Right lobe of liver (tissue), 6 donors: ENCODE results near the gene TLE3. TPM values are rescaled to one million over a fixed set of nuclear protein-coding genes. Genes with fewer than 3 reads are reported as not detected.

ENCODE experiments used
- ATAC-seq, 4 donors: fragments of 200-7000 bp; cut with Tn5 transposase; one replicate each; pipeline ENCODE4 v1.9.1; 2020; ENCODE audit warnings: mild to moderate bottlenecking in 4 of 4, moderate library complexity in 4 of 4
- DNase-seq, 3 donors: peaks; one replicate each; pipeline ENCODE4 v3.0.0-alpha.2; 2020
- H3K27ac ChIP-seq, 3 donors: fragments of 200-600 bp; one replicate each; pipeline ENCODE4 v1.8.0; 2022
- H3K27me3 ChIP-seq, 2 donors: fragments of 200-600 bp; one replicate each; pipeline ENCODE4 v1.8.0; 2022
- H3K36me3 ChIP-seq, 4 donors: fragments of 200-600 bp; sonication (generic) in 1 of 4; one replicate each; pipeline versions ENCODE4 v1.5.1 to v1.8.0; 2017 to 2022; ENCODE audit warnings: control low read depth in 1 of 4
- H3K4me1 ChIP-seq, 4 donors: fragments of 200-600 bp; sonication (generic) in 1 of 4; one replicate each; pipeline versions ENCODE4 v1.5.1 to v1.8.0; 2017 to 2022; ENCODE audit warnings: control low read depth in 1 of 4
- H3K4me3 ChIP-seq, 3 donors: fragments of 200-600 bp; one replicate each; pipeline ENCODE4 v1.8.0; 2022
- H3K9me3 ChIP-seq, 4 donors: fragments of 200-600 bp; sonication (generic) in 1 of 4; one replicate each; pipeline versions ENCODE4 v1.5.1 to v1.8.0; 2017 to 2022; ENCODE audit warnings: control low read depth in 1 of 4
- POLR2A ChIP-seq: fragments of 450-650 bp; IDR thresholded peaks from one replicate; pipeline ENCODE4 v1.6.1; 2017; ENCODE audit warnings: antibody characterized with exemption, mild to moderate bottlenecking
- WGBS: methylation state at CpG from one replicate; pipeline ENCODE4 v1.1.6; 2018; ENCODE audit warnings: low coverage, low lambda C conversion rate; ENCODE audit not compliant: insufficient coverage; ENCODE audit errors: missing lambda C conversion rate; 5-methylcytosine and 5-hydroxymethylcytosine counted together
- intact Hi-C, 2 donors: fragments of 100-400 bp; cut with DNase I; formaldehyde crosslinking; loops; one replicate each; pipeline versions ENCODE4 v1.11.2 to v1.14.1; 2022
- total RNA-seq, 6 experiments: library from RNA; depleted of rRNA in 2 of 6; stranded (reverse); fragments of >200 nt in 2 of 6; fragmentation: NEBNext Ultra II Directional in 3 of 6; extraction: Animal tissue kit (Norgen Biotek cat#: 25700) in 3 of 6; gene quantifications; one replicate each; pipeline versions ENCODE4 v1.1.0 to v1.2.4, GENCODE V29; 2016 to 2023
- TF ChIP-seq, protein P1 (sequence below), 4 donors: fragments of 200-600 bp in 3 of 4; fragments of 450-650 bp in 1 of 4; IDR thresholded peaks; one replicate each; pipeline versions ENCODE4 v1.5.1 to v1.8.0; 2016 to 2022; ENCODE audit warnings: antibody characterized with exemption in 4 of 4, mild to moderate bottlenecking in 2 of 4
- donor health status: DM: no; HTN: yes; CAD: no.
- donor health status: DM: no; HTN: no; CAD: no.
- donor health status: DM: no; HTN: no; CAD: no.
- donor health status: DM: no; HTN: yes; CAD: no.
- donor health status: DM: no; HTN: yes; CAD: no.

TLE3 gene
- total RNA-seq, 6 experiments from 2014 or later = 8.9 to 38.2 (median 21.2) TPM

DNA sequence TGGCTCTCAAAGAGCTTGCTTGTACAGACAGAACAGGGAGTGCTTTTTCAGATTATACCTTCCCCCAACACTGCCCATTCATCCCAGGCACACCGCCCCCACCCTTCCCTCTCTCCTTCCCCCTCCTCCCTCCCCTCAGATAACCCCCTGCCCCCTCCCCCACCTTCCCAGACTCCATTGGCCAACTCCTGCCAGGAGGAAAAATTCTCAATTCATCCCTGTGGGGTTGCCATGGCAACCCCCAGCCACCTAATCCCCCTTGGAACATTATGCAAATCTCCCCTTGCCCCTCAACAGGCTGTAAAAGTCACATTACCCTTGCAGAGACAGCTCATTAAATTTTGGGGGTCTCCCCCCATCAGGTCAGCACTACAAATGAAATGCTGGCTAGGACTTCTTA is 14.3 kb downstream of the TLE3 start:
- WGBS = 100% methylated on average over 1 of the region's 1 CpG
- TF ChIP-seq, protein P1, sequence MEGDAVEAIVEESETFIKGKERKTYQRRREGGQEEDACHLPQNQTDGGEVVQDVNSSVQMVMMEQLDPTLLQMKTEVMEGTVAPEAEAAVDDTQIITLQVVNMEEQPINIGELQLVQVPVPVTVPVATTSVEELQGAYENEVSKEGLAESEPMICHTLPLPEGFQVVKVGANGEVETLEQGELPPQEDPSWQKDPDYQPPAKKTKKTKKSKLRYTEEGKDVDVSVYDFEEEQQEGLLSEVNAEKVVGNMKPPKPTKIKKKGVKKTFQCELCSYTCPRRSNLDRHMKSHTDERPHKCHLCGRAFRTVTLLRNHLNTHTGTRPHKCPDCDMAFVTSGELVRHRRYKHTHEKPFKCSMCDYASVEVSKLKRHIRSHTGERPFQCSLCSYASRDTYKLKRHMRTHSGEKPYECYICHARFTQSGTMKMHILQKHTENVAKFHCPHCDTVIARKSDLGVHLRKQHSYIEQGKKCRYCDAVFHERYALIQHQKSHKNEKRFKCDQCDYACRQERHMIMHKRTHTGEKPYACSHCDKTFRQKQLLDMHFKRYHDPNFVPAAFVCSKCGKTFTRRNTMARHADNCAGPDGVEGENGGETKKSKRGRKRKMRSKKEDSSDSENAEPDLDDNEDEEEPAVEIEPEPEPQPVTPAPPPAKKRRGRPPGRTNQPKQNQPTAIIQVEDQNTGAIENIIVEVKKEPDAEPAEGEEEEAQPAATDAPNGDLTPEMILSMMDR (IDR thresholded peaks at IDR 0.05) = no peak
- TF ChIP-seq POLR2A = no peak

DNA sequence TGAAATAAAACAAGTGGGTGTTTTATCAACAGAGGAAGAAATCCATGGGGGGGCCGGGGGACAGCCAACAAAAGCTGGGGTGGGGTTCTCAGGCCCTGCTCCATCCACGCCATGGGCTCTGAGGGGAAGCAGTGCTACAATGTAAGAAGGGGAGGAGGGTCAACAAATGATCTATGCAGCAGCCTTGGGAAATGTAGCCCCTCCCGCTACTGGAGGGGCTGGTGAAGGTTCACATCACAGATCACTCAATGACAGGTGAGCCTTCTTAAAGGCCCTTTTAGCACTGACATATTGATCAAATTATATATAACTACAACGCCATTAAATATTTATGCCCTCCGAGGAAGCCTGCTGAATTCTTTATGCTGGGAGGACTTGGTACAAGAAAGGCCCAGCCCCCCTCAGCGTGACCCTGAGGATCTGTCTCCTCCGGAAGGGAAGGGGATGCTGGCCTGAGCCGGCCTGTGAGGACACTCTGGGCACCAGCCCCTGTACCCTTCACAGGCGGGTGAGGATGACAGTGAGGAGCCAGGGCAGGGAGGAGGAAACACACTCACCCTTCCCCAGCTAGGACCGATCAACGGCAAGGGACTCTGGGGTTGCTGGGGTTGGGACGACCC is 15.3 kb downstream of the TLE3 start:
- WGBS = 81% methylated on average over 7 of the region's 12 CpGs

More for the DNA sequence above, 14.3 kb downstream of the TLE3 start:
- no peak for ATAC-seq
- Histone ChIP-seq H3K4me3 (no peak overlapping the region), H3K4me1 (peaks cover 0 to 22% (median 9%) of the 10 kb centered on the region in 4 donors), H3K27me3 (no peaks in the 10 kb centered on the region), H3K36me3 (peaks cover 0 to 49% (median 4%) of the 10 kb centered on the region in 4 donors), H3K9me3 (no peaks in the 10 kb centered on the region), H3K27ac (no peak overlapping the region)
- intact Hi-C loops = no loop called here
- no peak for DNase-seq

DNA sequence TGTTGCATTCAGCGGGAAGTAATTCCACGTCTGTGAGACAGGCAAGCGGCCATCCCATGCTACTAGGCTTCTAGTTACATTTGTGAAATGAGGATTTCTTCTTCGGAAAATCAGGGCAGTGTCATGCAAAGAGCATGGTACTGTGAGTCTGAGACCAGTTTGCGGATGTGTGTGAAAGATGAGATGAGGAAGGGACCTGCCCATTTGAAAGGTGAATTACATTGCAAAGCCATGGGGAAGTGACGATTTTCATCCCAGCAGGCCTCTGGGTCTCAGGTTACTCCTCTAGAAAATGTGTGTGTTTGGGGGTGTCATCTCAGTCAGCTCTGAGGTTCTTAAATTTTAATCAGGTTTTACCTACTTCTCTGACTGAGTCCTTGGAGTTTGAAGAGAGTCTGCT is 16.1 kb downstream of the TLE3 start:
- ATAC-seq (no peak), DNase-seq (no peak)
- no peak overlapping the region for H3K27ac ChIP-seq
- H3K9me3 ChIP-seq = no peaks in the 10 kb centered on the region
- intact Hi-C loops = no loop called here
- peaks cover 0 to 45% (median 4%) of the 10 kb centered on the region in 4 donors for H3K36me3 ChIP-seq
- no peak for TF ChIP-seq POLR2A
- TF ChIP-seq, protein P1 (IDR thresholded peaks at IDR 0.05) = no peak
- no peak overlapping the region for H3K4me3 ChIP-seq
- H3K27me3 ChIP-seq = no peaks in the 10 kb centered on the region
- peaks cover 0 to 30% (median 12%) of the 10 kb centered on the region in 4 donors for H3K4me1 ChIP-seq
- 86% methylated on average over 6 of the region's 6 CpGs for WGBS

More for the DNA sequence above, 15.3 kb downstream of the TLE3 start:
- no peak for DNase-seq
- intact Hi-C loops = no loop called here
- no peak for ATAC-seq
- no peak overlapping the region for H3K27ac ChIP-seq
- no peaks in the 10 kb centered on the region for H3K27me3 ChIP-seq
- H3K4me1 ChIP-seq = peaks cover 0 to 29% (median 12%) of the 10 kb centered on the region in 4 donors
- no peak for TF ChIP-seq POLR2A
- TF ChIP-seq, protein P1 (IDR thresholded peaks at IDR 0.05) = no peak
- H3K4me3 ChIP-seq = no peak overlapping the region
- no peaks in the 10 kb centered on the region for H3K9me3 ChIP-seq
- H3K36me3 ChIP-seq = peaks cover 0 to 49% (median 4%) of the 10 kb centered on the region in 4 donors

DNA sequence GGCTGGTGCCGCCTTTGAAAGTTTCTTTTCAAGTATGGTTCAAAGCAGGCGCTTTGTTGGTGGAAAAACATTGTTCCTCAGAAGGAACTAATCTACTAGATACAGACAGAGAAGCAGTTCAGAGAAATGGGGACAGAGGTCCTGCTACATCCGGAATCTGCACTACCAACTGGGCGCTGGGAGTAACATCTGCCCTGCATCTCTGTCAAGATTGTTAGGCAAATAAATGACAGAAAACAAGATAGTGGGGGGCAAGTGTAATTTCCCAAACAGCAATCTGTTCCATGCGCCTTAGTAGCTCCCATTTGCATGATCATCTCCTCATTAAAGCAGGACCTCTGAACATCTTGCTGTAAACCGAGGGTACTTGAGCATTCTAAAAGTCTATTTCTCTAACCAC is 17.4 kb downstream of the TLE3 start:
- DNase-seq (no peak), ATAC-seq (no peak)
- Histone ChIP-seq H3K4me1 (peaks cover 0 to 30% (median 12%) of the 10 kb centered on the region in 4 donors), H3K36me3 (peaks cover 0 to 46% (median 7%) of the 10 kb centered on the region in 4 donors), H3K9me3 (no peaks in the 10 kb centered on the region), H3K4me3 (peak overlapping the region in 1 of 3 donors; percentile 11), H3K27me3 (no peaks in the 10 kb centered on the region), H3K27ac (peak overlapping the region in 1 of 3 donors; percentile 76)
- WGBS = 79% methylated on average over 5 of the region's 6 CpGs
- TF ChIP-seq, protein P1 (IDR thresholded peaks at IDR 0.05) = no peak
- no peak for TF ChIP-seq POLR2A
- intact Hi-C loops = no loop called here
